ENCODE measurements around the gene STX2.
"Not testable (repeated sequence)": the region's sequence is repeated elsewhere in the genome, so short reads cannot be mapped to it uniquely, and the experiment has no call there.

The STX2 gene

GRCh38 chr12:130838951-130839769 is at the start of gene STX2:
Gene STX2, minus strand, starts transcription at chr12:130839250. Its CDS starts 151 bp downstream, at chr12:130839099.
- peak; percentile 91 for DNase-seq

- not testable (repeated sequence) for DNase-seq
Observed at GRCh38 chr12:130887190-130887589, 48.1 kb upstream of the STX2 start.

GRCh38 chr12:130881548-130881947 is 42.5 kb upstream of the STX2 start:
- DNase-seq: no peak

GRCh38 chr12:130881046-130881445 is 42.0 kb upstream of the STX2 start:
- DNase-seq: no peak

- no peak for DNase-seq
Observed at GRCh38 chr12:130880411-130880885, 41.4 kb upstream of the STX2 start.

GRCh38 chr12:130879781-130880389 is 40.8 kb upstream of the STX2 start:
- DNase-seq: no peak

GRCh38 chr12:130879212-130879686 is 40.2 kb upstream of the STX2 start:
- no peak for DNase-seq

GRCh38 chr12:130878193-130879185 is 39.4 kb upstream of the STX2 start:
- no peak for DNase-seq

- DNase-seq: no peak
Observed at GRCh38 chr12:130877333-130877732, 38.3 kb upstream of the STX2 start.

- no peak for DNase-seq
Observed at GRCh38 chr12:130876758-130877157, 37.7 kb upstream of the STX2 start.

- no peak for DNase-seq
Observed at GRCh38 chr12:130876297-130876696, 37.2 kb upstream of the STX2 start.

- not testable (repeated sequence) for DNase-seq
Observed at GRCh38 chr12:130875708-130876107, 36.7 kb upstream of the STX2 start.

- DNase-seq: no peak
Observed at GRCh38 chr12:130875193-130875592, 36.1 kb upstream of the STX2 start.

- no peak for DNase-seq
Observed at GRCh38 chr12:130874696-130875095, 35.6 kb upstream of the STX2 start.

- no peak for DNase-seq
Observed at GRCh38 chr12:130873825-130874224, 34.8 kb upstream of the STX2 start.

- DNase-seq: no peak
Observed at GRCh38 chr12:130873106-130873795, 34.2 kb upstream of the STX2 start.

- DNase-seq: peak; percentile 58
Observed at GRCh38 chr12:130872179-130873096, 33.4 kb upstream of the STX2 start.

GRCh38 chr12:130871286-130872178 is 32.5 kb upstream of the STX2 start, which contains the start of gene RAN:
Gene RAN, plus strand, starts transcription at chr12:130872066. Its CDS starts 528 bp downstream, at chr12:130872594.
- peak; percentile 94 for DNase-seq

GRCh38 chr12:130870442-130871285 is 31.6 kb upstream of the STX2 start:
- peak; percentile 78 for DNase-seq
